Measurements from ENCODE around the gene PRRG3.

PRRG3 gene

GRCh38 chrX:151697522-151697921 is 2.3 kb downstream of the PRRG3 start:
- Histone ChIP-seq H3K27me3 (peaks cover 32% of the 10 kb centered on the region), H3K4me1 (ENCODE audit: control insufficient read depth in 1 of 2, insufficient read depth in 1 of 2, low read depth in 1 of 2, low read length in 1 of 2) (no peaks in the 10 kb centered on the region), H3K36me3 (no peaks in the 10 kb centered on the region), H3K4me3 (ENCODE audit: low read depth in 1 of 2, low read length in 1 of 2) (no peak overlapping the region), H3K27ac (no peak overlapping the region), H3K9me3 (no peaks in the 10 kb centered on the region)
- no peak for TF ChIP-seq CTCF (IDR thresholded peaks at IDR 0.05)

DNA sequence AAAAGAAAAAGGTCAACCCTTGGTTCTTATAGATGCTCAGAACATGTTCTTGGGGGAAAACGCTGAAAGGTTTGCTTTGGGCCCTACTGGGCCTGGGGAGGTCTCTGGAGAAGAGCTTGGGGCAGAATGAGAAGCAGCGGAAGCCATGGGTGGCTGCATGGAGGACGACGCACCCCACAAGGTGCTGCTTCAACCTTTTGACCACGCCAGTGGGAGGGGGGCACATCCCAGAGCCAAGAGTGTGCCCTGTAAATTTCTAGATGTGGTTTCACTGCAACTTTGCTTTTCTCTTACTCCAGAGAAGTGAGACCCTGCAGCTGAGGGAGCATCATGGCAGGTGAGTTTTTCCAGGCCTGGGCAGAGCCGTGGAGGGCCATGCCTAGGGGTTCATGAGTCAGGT is 3.2 kb downstream of the PRRG3 start:
- Histone ChIP-seq H3K36me3 (no peaks in the 10 kb centered on the region), H3K27ac (no peak overlapping the region), H3K9me3 (no peaks in the 10 kb centered on the region), H3K4me1 (ENCODE audit: control insufficient read depth in 1 of 2, insufficient read depth in 1 of 2, low read depth in 1 of 2, low read length in 1 of 2) (no peaks in the 10 kb centered on the region), H3K4me3 (ENCODE audit: low read depth in 1 of 2, low read length in 1 of 2) (no peak overlapping the region), H3K27me3 (peaks cover 29% of the 10 kb centered on the region)
- no peak for TF ChIP-seq CTCF (IDR thresholded peaks at IDR 0.05)

DNA sequence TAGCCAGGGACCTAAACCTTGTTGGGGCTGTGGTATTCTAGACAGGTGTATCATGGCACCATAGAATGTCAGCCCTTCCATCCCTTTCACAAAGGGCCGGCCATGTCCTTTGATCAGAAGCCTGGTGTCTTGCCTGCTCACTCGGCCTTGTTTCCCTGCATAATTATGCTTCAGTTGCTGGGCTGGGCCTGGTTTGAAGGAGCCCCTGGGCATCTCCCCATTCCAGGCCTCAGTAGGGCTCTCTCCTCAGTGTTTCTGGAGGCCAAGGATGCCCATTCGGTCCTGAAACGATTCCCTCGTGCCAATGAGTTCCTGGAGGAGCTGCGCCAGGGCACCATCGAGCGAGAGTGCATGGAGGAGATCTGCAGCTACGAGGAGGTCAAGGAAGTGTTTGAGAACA is 4.5 kb downstream of the PRRG3 start:
- Histone ChIP-seq H3K36me3 (no peaks in the 10 kb centered on the region), H3K4me1 (ENCODE audit: control insufficient read depth in 1 of 2, insufficient read depth in 1 of 2, low read depth in 1 of 2, low read length in 1 of 2) (no peaks in the 10 kb centered on the region), H3K4me3 (ENCODE audit: low read depth in 1 of 2, low read length in 1 of 2) (no peak overlapping the region), H3K9me3 (no peaks in the 10 kb centered on the region), H3K27ac (no peak overlapping the region), H3K27me3 (peaks cover 17% of the 10 kb centered on the region)
- no peak for TF ChIP-seq CTCF (IDR thresholded peaks at IDR 0.05)

GRCh38 chrX:151700581-151700980 is 5.3 kb downstream of the PRRG3 start:
- TF ChIP-seq CTCF (IDR thresholded peaks at IDR 0.05), result no peak
- Histone ChIP-seq H3K27ac (no peak overlapping the region), H3K27me3 (peaks cover 8% of the 10 kb centered on the region), H3K4me3 (ENCODE audit: low read depth in 1 of 2, low read length in 1 of 2) (no peak overlapping the region), H3K36me3 (no peaks in the 10 kb centered on the region), H3K4me1 (ENCODE audit: control insufficient read depth in 1 of 2, insufficient read depth in 1 of 2, low read depth in 1 of 2, low read length in 1 of 2) (no peaks in the 10 kb centered on the region), H3K9me3 (no peaks in the 10 kb centered on the region)

GRCh38 chrX:151701071-151701470 is 5.8 kb downstream of the PRRG3 start:
- no peak overlapping the region for H3K4me3 ChIP-seq (ENCODE audit: low read depth in 1 of 2, low read length in 1 of 2)
- no peaks in the 10 kb centered on the region for H3K4me1 ChIP-seq (ENCODE audit: control insufficient read depth in 1 of 2, insufficient read depth in 1 of 2, low read depth in 1 of 2, low read length in 1 of 2)
- H3K36me3 ChIP-seq, result no peaks in the 10 kb centered on the region
- H3K27me3 ChIP-seq, result peaks cover 3% of the 10 kb centered on the region
- H3K9me3 ChIP-seq, result no peaks in the 10 kb centered on the region
- TF ChIP-seq CTCF (IDR thresholded peaks at IDR 0.05), result no peak
- no peak overlapping the region for H3K27ac ChIP-seq

GRCh38 chrX:151701531-151701930 is 6.3 kb downstream of the PRRG3 start:
- H3K36me3 ChIP-seq, result no peaks in the 10 kb centered on the region
- no peak for TF ChIP-seq CTCF (IDR thresholded peaks at IDR 0.05)
- no peaks in the 10 kb centered on the region for H3K4me1 ChIP-seq (ENCODE audit: control insufficient read depth in 1 of 2, insufficient read depth in 1 of 2, low read depth in 1 of 2, low read length in 1 of 2)
- no peaks in the 10 kb centered on the region for H3K27me3 ChIP-seq
- H3K9me3 ChIP-seq, result no peaks in the 10 kb centered on the region
- H3K27ac ChIP-seq, result no peak overlapping the region
- H3K4me3 ChIP-seq (ENCODE audit: low read depth in 1 of 2, low read length in 1 of 2), result no peak overlapping the region
